Dendritic cell treated with granulocyte-macrophage colony-stimulating factor and Interleukin-4, amounts not matched to agents 40 ng/mL and 50 ng/mL, for 4 days (primary cell): ENCODE results near the gene KLK13.

ENCODE experiments used
- H3K27ac Mint-ChIP-seq: one replicate; pipeline ENCODE4 v1.8.0; 2022; ENCODE audit warnings: mild to moderate bottlenecking, mixed read lengths
- H3K27me3 Mint-ChIP-seq: one replicate; pipeline ENCODE4 v1.8.0; 2022; ENCODE audit warnings: mild to moderate bottlenecking, mixed read lengths
- H3K36me3 Mint-ChIP-seq: one replicate; pipeline ENCODE4 v1.8.0; 2022; ENCODE audit warnings: low read depth, mixed read lengths
- H3K4me1 Mint-ChIP-seq: one replicate; pipeline ENCODE4 v1.8.0; 2022; ENCODE audit warnings: low read depth, mixed read lengths
- H3K4me3 Mint-ChIP-seq: one replicate; pipeline ENCODE4 v1.8.0; 2022; ENCODE audit warnings: mild to moderate bottlenecking, moderate library complexity, mixed read lengths
- H3K9me3 Mint-ChIP-seq: one replicate; pipeline ENCODE4 v1.8.0; 2022; ENCODE audit warnings: mixed read lengths
- intact Hi-C: fragments of 100-400 bp; cut with micrococcal nuclease; formaldehyde crosslinking; loops from one replicate; pipeline ENCODE4 v1.15.0; 2022

KLK13 gene

DNA sequence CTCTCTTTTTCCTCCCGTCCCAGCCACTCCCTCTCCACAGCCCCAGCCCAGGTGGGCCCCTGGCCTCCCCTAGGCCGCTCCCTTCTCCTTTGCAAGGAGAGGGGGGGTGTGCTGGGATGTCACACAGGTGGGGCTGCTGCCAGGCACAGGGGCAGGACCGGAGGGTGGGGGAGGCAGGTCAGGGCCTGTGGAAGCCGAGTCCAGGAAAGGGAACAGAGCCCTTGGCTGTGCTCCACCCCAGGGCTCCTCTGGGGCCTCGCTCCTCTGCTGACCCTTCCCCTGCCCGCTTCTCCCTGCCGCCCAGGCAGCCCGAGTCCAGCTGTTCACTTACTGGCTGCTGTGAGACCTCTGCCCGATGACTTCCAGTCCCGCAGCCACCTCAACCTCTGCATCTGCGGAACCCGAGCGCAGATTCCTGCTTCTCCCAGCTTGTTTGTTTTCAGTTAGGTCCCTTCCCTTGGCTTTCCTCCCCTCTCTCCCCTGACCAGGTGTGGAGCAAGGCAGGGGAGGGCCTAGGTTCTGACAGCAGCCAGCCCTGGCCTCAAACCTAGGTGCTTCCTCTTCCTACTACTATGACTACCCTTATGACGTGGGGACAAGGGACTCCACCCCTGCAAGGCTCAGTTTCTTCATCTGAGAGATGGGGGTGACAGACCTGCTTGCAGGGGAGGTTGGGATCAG lies 37.6 kb downstream of the KLK13 start:
- Mint-ChIP-seq H3K27ac (no peak overlapping the region), H3K9me3 (no peaks in the 10 kb centered on the region), H3K4me3 (no peak overlapping the region), H3K27me3 (peaks cover 40% of the 10 kb centered on the region), H3K4me1 (no peaks in the 10 kb centered on the region), H3K36me3 (no peaks in the 10 kb centered on the region)
- intact Hi-C loops, result no loop called here

- no peak within 1 kb of the TSS for H3K27ac Mint-ChIP-seq
- H3K4me3 Mint-ChIP-seq, result no peak within 1 kb of the TSS
- H3K9me3 Mint-ChIP-seq, result no peaks in the 10 kb centered on the region
- H3K27me3 Mint-ChIP-seq, result peaks cover 40% of the 10 kb centered on the region
- no peaks in the 10 kb centered on the region for H3K36me3 Mint-ChIP-seq
- intact Hi-C loops, result no loop called here
- no peaks in the 10 kb centered on the region for H3K4me1 Mint-ChIP-seq
These were observed 38.4 kb downstream of the KLK13 start, which contains the start of gene KLK11 for GRCh38 chr19:51026554-51026831. KLK11 (minus strand) TSS chr19:51026616; CDS start chr19:51025631, 985 bp downstream.

- H3K36me3 Mint-ChIP-seq, result no peaks in the 10 kb centered on the region
- no peaks in the 10 kb centered on the region for H3K4me1 Mint-ChIP-seq
- no peak overlapping the region for H3K27ac Mint-ChIP-seq
- H3K4me3 Mint-ChIP-seq, result no peak overlapping the region
- peaks cover 39% of the 10 kb centered on the region for H3K27me3 Mint-ChIP-seq
- no peaks in the 10 kb centered on the region for H3K9me3 Mint-ChIP-seq
- intact Hi-C loops, result no loop called here
These were observed 38.9 kb downstream of the KLK13 start for GRCh38 chr19:51025809-51026553.

DNA sequence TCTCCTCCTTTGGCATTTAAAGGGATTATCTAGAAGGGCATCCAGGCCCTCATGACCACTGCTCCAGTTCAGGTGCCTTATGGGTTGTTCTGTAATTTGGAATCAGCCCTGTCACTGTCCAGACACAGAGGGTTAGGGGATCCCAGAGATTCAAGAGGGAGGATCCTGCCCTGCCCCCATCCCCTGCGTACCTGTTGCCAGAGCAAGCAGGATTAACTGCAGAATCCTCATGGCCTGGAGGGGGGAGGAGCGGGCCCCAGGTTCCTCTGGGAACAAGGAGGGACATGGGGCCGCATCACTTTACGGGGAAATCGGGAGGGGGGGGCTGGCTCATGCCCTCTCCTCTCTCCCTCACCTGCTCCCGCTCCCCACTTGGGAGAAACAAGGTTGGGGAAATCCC lies 39.5 kb downstream of the KLK13 start:
- Mint-ChIP-seq H3K4me1 (no peaks in the 10 kb centered on the region), H3K27me3 (peaks cover 40% of the 10 kb centered on the region), H3K36me3 (no peaks in the 10 kb centered on the region), H3K4me3 (no peak overlapping the region), H3K27ac (no peak overlapping the region), H3K9me3 (no peaks in the 10 kb centered on the region)
- intact Hi-C loops, result no loop called here

- peaks cover 43% of the 10 kb centered on the region for H3K27me3 Mint-ChIP-seq
- no peaks in the 10 kb centered on the region for H3K9me3 Mint-ChIP-seq
These were observed 40.0 kb downstream of the KLK13 start for GRCh38 chr19:51024924-51025323.

DNA sequence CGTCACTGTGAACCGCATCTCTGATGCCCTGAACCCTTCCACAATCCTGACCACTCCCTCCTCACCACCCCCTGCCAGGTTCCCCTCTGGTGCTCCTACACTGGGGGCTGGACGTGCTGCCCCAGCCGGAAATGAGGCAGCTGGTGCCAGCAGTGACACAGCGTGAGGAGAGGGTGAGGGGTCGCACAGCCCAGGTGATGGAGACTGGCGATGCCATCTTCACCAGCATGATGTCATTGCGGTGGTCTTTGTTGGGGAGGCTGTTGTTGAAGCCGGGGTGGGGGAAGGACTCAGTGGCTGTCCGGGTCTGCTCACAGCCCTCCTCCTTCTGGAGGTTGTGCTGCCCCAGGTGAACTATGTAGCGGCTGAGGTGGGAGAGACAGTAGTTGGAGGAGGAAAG lies 40.9 kb downstream of the KLK13 start:
- peaks cover 8% of the 10 kb centered on the region for H3K4me1 Mint-ChIP-seq
- no peaks in the 10 kb centered on the region for H3K36me3 Mint-ChIP-seq
- no peak overlapping the region for H3K4me3 Mint-ChIP-seq
- no peaks in the 10 kb centered on the region for H3K9me3 Mint-ChIP-seq
- intact Hi-C loops, result loop anchor here (5.0 kb wide), 1 partner anchor 143 kb away; no protein-coding TSS in a partner anchor
- peaks cover 53% of the 10 kb centered on the region for H3K27me3 Mint-ChIP-seq
- no peak overlapping the region for H3K27ac Mint-ChIP-seq

More at GRCh38 chr19:51024924-51025323, 40.0 kb downstream of the KLK13 start:
- Mint-ChIP-seq H3K4me3 (no peak overlapping the region), H3K4me1 (peaks cover 5% of the 10 kb centered on the region), H3K27ac (no peak overlapping the region), H3K36me3 (no peaks in the 10 kb centered on the region)
- intact Hi-C loops, result loop anchor here (5.0 kb wide), 1 partner anchor 142 kb away; no protein-coding TSS in a partner anchor

DNA sequence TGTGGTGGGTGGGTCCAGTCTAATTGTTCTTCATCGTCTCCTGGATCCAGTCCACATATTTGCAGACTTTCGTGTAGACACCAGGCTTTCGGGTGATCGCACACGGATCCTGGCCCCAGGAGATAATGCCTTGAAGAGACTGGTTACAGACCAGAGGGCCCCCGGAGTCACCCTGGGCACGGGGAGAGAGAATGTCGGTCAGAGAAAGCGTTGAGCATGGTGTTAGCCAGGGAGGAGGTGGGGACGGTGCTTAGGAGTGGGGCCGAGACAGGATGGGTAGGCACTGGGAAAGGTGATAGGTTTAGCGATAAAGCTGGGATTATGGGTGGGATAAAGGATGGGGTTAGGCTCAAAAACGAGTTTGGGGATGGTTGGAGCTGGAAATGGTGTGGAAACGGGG lies 42.4 kb downstream of the KLK13 start:
- H3K27me3 Mint-ChIP-seq, result peaks cover 65% of the 10 kb centered on the region
- peaks cover 18% of the 10 kb centered on the region for H3K4me1 Mint-ChIP-seq
- intact Hi-C loops, result loop anchor here (5.0 kb wide), 1 partner anchor 145 kb away; no protein-coding TSS in a partner anchor
- no peaks in the 10 kb centered on the region for H3K9me3 Mint-ChIP-seq
- no peak overlapping the region for H3K4me3 Mint-ChIP-seq
- no peaks in the 10 kb centered on the region for H3K36me3 Mint-ChIP-seq
- no peak overlapping the region for H3K27ac Mint-ChIP-seq

DNA sequence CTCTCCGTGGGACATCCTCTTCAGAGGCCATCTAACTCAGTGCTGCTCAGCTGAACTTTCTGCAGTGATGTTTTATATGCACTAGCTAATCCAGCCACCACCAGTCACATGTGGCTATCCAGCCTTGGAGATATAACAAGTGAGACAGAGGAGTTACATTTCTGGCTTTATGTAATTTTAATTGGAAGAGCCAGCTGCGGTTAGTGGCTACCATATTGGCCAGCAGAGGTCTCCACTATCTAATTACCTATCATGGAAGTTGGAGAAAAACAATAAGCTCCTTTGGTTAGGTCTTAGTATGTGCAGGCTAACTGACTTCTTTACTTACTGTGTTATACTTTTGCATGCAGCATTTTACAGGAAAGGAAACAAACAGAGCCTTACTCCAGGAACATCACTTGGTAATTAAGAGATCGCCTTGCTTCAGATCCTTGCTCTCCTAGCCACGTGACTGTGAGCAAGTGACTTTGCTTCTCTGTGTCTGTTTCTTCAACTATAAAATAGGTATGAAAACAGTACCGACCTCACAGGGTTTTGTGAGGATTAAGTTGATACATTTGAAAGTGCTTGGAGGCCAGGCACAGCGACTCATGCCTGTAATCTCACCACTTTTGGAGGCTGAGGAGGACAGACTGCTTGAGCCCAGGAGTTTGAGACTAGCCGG lies 43.8 kb downstream of the KLK13 start:
- Mint-ChIP-seq H3K36me3 (no peaks in the 10 kb centered on the region), H3K27ac (no peak overlapping the region), H3K4me1 (peaks cover 27% of the 10 kb centered on the region), H3K9me3 (no peaks in the 10 kb centered on the region), H3K27me3 (peaks cover 67% of the 10 kb centered on the region), H3K4me3 (no peak overlapping the region)
- intact Hi-C loops, result loop anchor here (2.0 to 5.0 kb wide), 2 partner anchors 74 to 146 kb away; no protein-coding TSS in a partner anchor

GRCh38 chr19:51019544-51019925 lies 45.4 kb downstream of the KLK13 start, which contains the start of gene KLK10:
KLK10 (minus strand) TSS chr19:51019709; CDS start chr19:51019130, 579 bp downstream.
- Mint-ChIP-seq H3K9me3 (no peaks in the 10 kb centered on the region), H3K27me3 (peaks cover 75% of the 10 kb centered on the region), H3K36me3 (no peaks in the 10 kb centered on the region), H3K4me1 (peaks cover 27% of the 10 kb centered on the region), H3K4me3 (peak within 1 kb of the TSS; percentile 75), H3K27ac (no peak within 1 kb of the TSS)
- intact Hi-C loops, result loop anchor here (5.0 kb wide), 1 partner anchor 92 kb away; no protein-coding TSS in a partner anchor

DNA sequence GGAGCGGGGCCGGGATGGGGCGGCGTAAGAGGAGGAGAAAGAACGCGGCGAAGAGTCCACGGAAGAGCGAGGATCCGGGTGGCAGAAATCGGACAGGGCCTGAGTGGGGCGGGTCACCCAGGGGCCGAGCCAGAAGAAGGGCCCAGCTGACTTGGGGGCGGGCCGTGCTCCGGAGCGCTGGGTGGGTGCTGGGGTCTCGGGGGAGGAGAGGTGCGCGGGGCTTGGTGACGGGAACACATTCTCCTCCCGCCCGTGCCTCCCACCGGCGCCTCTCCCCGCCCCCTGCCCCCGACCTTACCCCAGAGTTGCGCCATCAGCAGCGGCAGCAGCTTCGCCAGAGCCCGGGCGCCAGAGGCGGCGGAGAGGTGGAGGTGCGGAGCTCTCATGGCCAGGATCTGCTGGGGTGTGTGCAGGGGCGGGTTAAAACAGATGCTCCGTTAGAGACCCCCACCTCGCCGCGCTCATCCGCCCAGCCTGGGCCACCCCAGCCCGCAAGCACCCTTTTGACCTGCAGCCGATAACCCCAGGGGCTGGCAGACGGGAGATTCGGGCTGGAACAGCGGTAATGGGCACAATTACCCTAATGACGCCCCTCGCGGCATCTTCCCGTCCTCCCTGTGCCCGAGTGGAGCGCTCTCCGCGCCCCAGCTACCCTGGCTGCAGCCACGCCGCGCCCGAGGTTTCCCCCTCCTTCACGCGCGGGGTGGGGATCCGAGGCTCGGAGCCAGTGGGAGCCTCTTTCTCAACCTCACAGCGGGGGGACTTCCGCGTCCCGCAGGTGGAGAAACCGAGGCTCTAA lies 45.9 kb downstream of the KLK13 start:
- peak overlapping the region; percentile 75 for H3K4me3 Mint-ChIP-seq
- H3K36me3 Mint-ChIP-seq, result no peaks in the 10 kb centered on the region
- no peaks in the 10 kb centered on the region for H3K9me3 Mint-ChIP-seq
- no peak overlapping the region for H3K27ac Mint-ChIP-seq
- intact Hi-C loops, result loop anchor here (5.0 kb wide), 1 partner anchor 92 kb away; no protein-coding TSS in a partner anchor
- peaks cover 75% of the 10 kb centered on the region for H3K27me3 Mint-ChIP-seq
- peaks cover 28% of the 10 kb centered on the region for H3K4me1 Mint-ChIP-seq

- Mint-ChIP-seq H3K9me3 (no peaks in the 10 kb centered on the region), H3K36me3 (no peaks in the 10 kb centered on the region), H3K27me3 (peaks cover 70% of the 10 kb centered on the region), H3K27ac (no peak overlapping the region), H3K4me3 (peak overlapping the region; percentile 70), H3K4me1 (peaks cover 32% of the 10 kb centered on the region)
- intact Hi-C loops, result loop anchor here (5.0 kb wide), 1 partner anchor 90 kb away; no protein-coding TSS in a partner anchor
These were observed 47.9 kb downstream of the KLK13 start for GRCh38 chr19:51016798-51017683.

DNA sequence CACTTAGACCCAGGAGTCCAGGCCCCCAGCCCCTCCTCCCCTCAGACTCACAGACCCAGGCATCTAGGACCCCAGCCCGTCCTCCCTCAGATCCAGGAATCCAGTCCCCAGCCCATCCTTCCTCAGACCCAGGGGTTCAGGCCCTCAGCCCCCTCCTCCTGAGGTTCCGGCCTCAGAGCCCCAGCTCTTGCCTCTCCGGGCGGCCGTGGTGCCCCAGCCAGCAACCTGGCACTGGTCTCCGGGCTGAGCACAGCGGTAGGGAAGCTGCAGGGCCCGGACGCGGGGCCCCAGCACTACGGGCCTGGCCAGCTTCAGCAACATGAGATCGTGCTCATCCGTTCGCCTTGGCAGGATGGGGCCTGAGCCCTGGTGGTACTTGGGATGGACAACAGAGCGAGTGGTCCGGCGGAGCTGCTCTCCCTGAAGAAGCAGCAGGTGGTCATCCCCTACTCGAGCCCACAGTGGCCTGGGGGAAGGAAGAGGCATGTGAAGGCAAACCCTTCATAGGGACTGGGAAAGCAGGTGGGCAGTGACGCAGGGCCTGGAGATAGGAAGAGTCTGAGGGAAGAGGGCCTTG lies 49.1 kb downstream of the KLK13 start:
- Mint-ChIP-seq H3K27me3 (peaks cover 70% of the 10 kb centered on the region), H3K4me3 (no peak overlapping the region), H3K9me3 (no peaks in the 10 kb centered on the region), H3K27ac (no peak overlapping the region), H3K36me3 (no peaks in the 10 kb centered on the region), H3K4me1 (peaks cover 32% of the 10 kb centered on the region)
- intact Hi-C loops, result loop anchor here (5.0 kb wide), 1 partner anchor 88 kb away; no protein-coding TSS in a partner anchor
